Measurements from ENCODE around the gene SPEN. TPM values are rescaled to one million over a fixed set of nuclear protein-coding genes. Genes with fewer than 3 reads are reported as not detected.
A peak's percentile ranks its signal among the peaks of the same experiment; 100 is the strongest.
"Not testable (repeated sequence)": the region's sequence is repeated elsewhere in the genome, so short reads cannot be mapped to it uniquely, and the experiment has no call there.

SPEN gene
- total RNA-seq, 5 donors from 2014 or later (not counting 1 experiment from before 2014, with no cell fraction given) = 69.9 to 81.1 (median 72.1) TPM

DNA sequence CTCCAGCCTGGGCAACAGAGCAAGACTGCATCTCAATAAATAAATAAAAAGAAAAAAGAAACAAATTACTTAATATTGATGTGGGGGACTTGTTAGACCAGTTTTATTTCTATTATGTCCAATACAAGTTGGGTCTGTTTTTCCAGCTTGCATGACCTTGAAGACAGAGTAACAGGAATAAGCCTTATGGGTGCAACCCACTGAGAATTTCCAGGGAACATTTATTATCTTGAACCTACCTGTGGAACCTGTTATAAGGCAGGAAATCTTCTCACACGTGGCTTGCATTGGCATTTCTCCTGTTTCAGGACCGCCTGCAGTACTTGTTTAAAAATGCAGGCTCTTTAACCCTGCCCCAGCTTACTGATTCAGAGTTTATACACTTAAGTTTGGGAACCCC lies 64.4 kb downstream of the SPEN start:
- H3K36me3 ChIP-seq (ENCODE audit: control insufficient read depth in 2 of 2, extremely low read depth in 1 of 2, insufficient read depth in 1 of 2, low read length in 1 of 2) = peaks cover 0 to 51% of the 10 kb centered on the region in 2 donors
- no peaks in the 10 kb centered on the region for H3K9me3 Mint-ChIP-seq
- CTCF ChIA-PET = no interaction called here
- POLR2A ChIA-PET = no interaction called here
- H3K9me3 ChIP-seq = no peaks in the 10 kb centered on the region
- H3K27ac Mint-ChIP-seq = no peak overlapping the region
- H3K4me3 Mint-ChIP-seq = no peak overlapping the region
- H3K4me1 ChIP-seq (ENCODE audit: control insufficient read depth in 1 of 2, extremely low read depth in 1 of 2, insufficient read depth in 2 of 2, low read length in 2 of 2) = peaks cover 0 to 12% of the 10 kb centered on the region in 2 experiments
- H3K27me3 ChIP-seq (replicated peaks in 1 of 2; ENCODE audit: control insufficient read depth in 2 of 2, extremely low read depth in 1 of 2, insufficient read depth in 2 of 2, low read length in 1 of 2) = no peaks in the 10 kb centered on the region
- 83% methylated on average over 1 of the region's 2 CpGs for WGBS (ENCODE audit: insufficient coverage)
- no peak overlapping the region for H3K4me3 ChIP-seq (ENCODE audit: control insufficient read depth in 1 of 2, extremely low read depth in 1 of 2, low read length in 1 of 2)
- ATAC-seq (replicated peaks in 1 of 4) (no peak), DNase-seq (no peak)
- peaks cover 23 to 32% (median 25%) of the 10 kb centered on the region in 3 donors for H3K4me1 Mint-ChIP-seq
- no peaks in the 10 kb centered on the region for H3K27me3 Mint-ChIP-seq
- H3K36me3 Mint-ChIP-seq = peaks cover 44% of the 10 kb centered on the region
- H3K27ac ChIP-seq (ENCODE audit: low read length) = no peak overlapping the region

- H3K4me1 Mint-ChIP-seq = peaks cover 26 to 40% (median 32%) of the 10 kb centered on the region in 3 donors
- not testable (repeated sequence) for H3K4me3 ChIP-seq (ENCODE audit: control insufficient read depth in 1 of 2, extremely low read depth in 1 of 2, low read length in 1 of 2); DNase-seq; H3K4me3 Mint-ChIP-seq; H3K9me3 ChIP-seq; H3K27me3 ChIP-seq (replicated peaks in 1 of 2; ENCODE audit: control insufficient read depth in 2 of 2, extremely low read depth in 1 of 2, insufficient read depth in 2 of 2, low read length in 1 of 2); H3K27me3 Mint-ChIP-seq; H3K9me3 Mint-ChIP-seq; ATAC-seq (replicated peaks in 1 of 4); H3K27ac ChIP-seq (ENCODE audit: low read length)
- WGBS (ENCODE audit: insufficient coverage) = 100% methylated on average over 1 of the region's 3 CpGs
- H3K27ac Mint-ChIP-seq = peak overlapping the region in 1 of 2 donors; percentile 69
- Histone ChIP-seq H3K36me3 (ENCODE audit: control insufficient read depth in 2 of 2, extremely low read depth in 1 of 2, insufficient read depth in 1 of 2, low read length in 1 of 2) (peaks cover 0 to 59% of the 10 kb centered on the region in 2 donors), H3K4me1 (ENCODE audit: control insufficient read depth in 1 of 2, extremely low read depth in 1 of 2, insufficient read depth in 2 of 2, low read length in 2 of 2) (peaks cover 0 to 12% of the 10 kb centered on the region in 2 experiments)
- ChIA-PET POLR2A (interaction anchor here in 1 of 2 donors (0.5 kb wide), 1 partner anchor 119 kb away, joined by 7 read pairs; no protein-coding TSS in a partner anchor), CTCF (interaction anchor here in 1 of 2 donors (0.9 to 1.6 kb wide), 3 partner anchors 12 to 98 kb away, joined by 3 to 5 read pairs (median 3); no protein-coding TSS in a partner anchor)
- H3K36me3 Mint-ChIP-seq = peaks cover 52% of the 10 kb centered on the region
Measured at GRCh38 chr1:15913607-15914006, 66.1 kb downstream of the SPEN start.

DNA sequence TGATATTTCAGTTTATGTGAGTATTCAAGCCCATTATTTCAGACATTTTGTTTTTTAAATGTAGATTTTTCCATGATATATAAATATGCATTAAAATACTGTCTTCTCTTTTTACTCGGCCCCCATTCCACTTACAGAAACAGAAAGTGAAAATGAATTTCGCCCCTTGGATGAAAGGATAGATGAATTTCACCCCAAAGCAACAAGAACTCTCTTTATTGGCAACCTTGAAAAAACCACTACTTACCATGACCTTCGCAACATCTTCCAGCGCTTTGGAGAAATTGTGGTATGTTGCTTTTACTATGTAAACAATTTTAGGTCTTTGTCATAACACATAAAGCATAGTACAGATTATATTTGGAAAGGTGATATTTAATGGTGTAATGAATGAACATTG lies 68.5 kb downstream of the SPEN start:
- DNase-seq (peak in 1 of 35 experiments; percentile 50), ATAC-seq (replicated peaks in 1 of 4) (peak in 1 of 4 experiments; percentile 61)
- ChIA-PET POLR2A (no interaction called here), CTCF (interaction anchor here (0.7 to 1.2 kb wide), 4 partner anchors 84 to 103 kb away, joined by 3 to 7 read pairs (median 4); no protein-coding TSS in a partner anchor)
- Histone ChIP-seq H3K4me1 (ENCODE audit: control insufficient read depth in 1 of 2, extremely low read depth in 1 of 2, insufficient read depth in 2 of 2, low read length in 2 of 2) (peaks cover 0 to 12% of the 10 kb centered on the region in 2 experiments), H3K27ac (ENCODE audit: low read length) (peak overlapping the region; percentile 51), H3K9me3 (no peaks in the 10 kb centered on the region), H3K36me3 (ENCODE audit: control insufficient read depth in 2 of 2, extremely low read depth in 1 of 2, insufficient read depth in 1 of 2, low read length in 1 of 2) (peaks cover 0 to 52% of the 10 kb centered on the region in 2 donors), H3K27me3 (replicated peaks in 1 of 2; ENCODE audit: control insufficient read depth in 2 of 2, extremely low read depth in 1 of 2, insufficient read depth in 2 of 2, low read length in 1 of 2) (no peaks in the 10 kb centered on the region), H3K4me3 (ENCODE audit: control insufficient read depth in 1 of 2, extremely low read depth in 1 of 2, low read length in 1 of 2) (peak overlapping the region in 1 of 2 donors; percentile 9)
- Mint-ChIP-seq H3K4me3 (peak overlapping the region; percentile 39 to 72 (median 48)), H3K36me3 (peaks cover 50% of the 10 kb centered on the region), H3K27ac (peak overlapping the region; percentile 62 to 73), H3K4me1 (peaks cover 36 to 47% (median 42%) of the 10 kb centered on the region in 3 donors), H3K27me3 (no peaks in the 10 kb centered on the region), H3K9me3 (no peaks in the 10 kb centered on the region)
- WGBS (ENCODE audit: insufficient coverage) = no CpG with 5 or more reads among the region's 4 CpGs

GRCh38 chr1:15916417-15916816 lies 68.9 kb downstream of the SPEN start:
- ATAC-seq (replicated peaks in 1 of 4) (peak in 1 of 4 experiments; percentile 10), DNase-seq (peak in 1 of 35 experiments; percentile 8)
- peak overlapping the region; percentile 39 to 72 (median 48) for H3K4me3 Mint-ChIP-seq
- peaks cover 49% of the 10 kb centered on the region for H3K36me3 Mint-ChIP-seq
- peaks cover 36 to 44% (median 42%) of the 10 kb centered on the region in 3 donors for H3K4me1 Mint-ChIP-seq
- H3K27ac Mint-ChIP-seq = peak overlapping the region; percentile 62 to 73
- no peaks in the 10 kb centered on the region for H3K9me3 ChIP-seq
- H3K4me1 ChIP-seq (ENCODE audit: control insufficient read depth in 1 of 2, extremely low read depth in 1 of 2, insufficient read depth in 2 of 2, low read length in 2 of 2) = peaks cover 0 to 12% of the 10 kb centered on the region in 2 experiments
- WGBS (ENCODE audit: insufficient coverage) = no CpG with 5 or more reads among the region's 4 CpGs
- peak overlapping the region in 1 of 2 donors; percentile 9 for H3K4me3 ChIP-seq (ENCODE audit: control insufficient read depth in 1 of 2, extremely low read depth in 1 of 2, low read length in 1 of 2)
- H3K36me3 ChIP-seq (ENCODE audit: control insufficient read depth in 2 of 2, extremely low read depth in 1 of 2, insufficient read depth in 1 of 2, low read length in 1 of 2) = peaks cover 0 to 52% of the 10 kb centered on the region in 2 donors
- ChIA-PET CTCF (interaction anchor here (0.7 to 1.2 kb wide), 4 partner anchors 85 to 102 kb away, joined by 3 to 7 read pairs (median 4); no protein-coding TSS in a partner anchor), POLR2A (no interaction called here)
- H3K9me3 Mint-ChIP-seq = no peaks in the 10 kb centered on the region
- H3K27me3 ChIP-seq (replicated peaks in 1 of 2; ENCODE audit: control insufficient read depth in 2 of 2, extremely low read depth in 1 of 2, insufficient read depth in 2 of 2, low read length in 1 of 2) = no peaks in the 10 kb centered on the region
- H3K27ac ChIP-seq (ENCODE audit: low read length) = no peak overlapping the region
- H3K27me3 Mint-ChIP-seq = no peaks in the 10 kb centered on the region

DNA sequence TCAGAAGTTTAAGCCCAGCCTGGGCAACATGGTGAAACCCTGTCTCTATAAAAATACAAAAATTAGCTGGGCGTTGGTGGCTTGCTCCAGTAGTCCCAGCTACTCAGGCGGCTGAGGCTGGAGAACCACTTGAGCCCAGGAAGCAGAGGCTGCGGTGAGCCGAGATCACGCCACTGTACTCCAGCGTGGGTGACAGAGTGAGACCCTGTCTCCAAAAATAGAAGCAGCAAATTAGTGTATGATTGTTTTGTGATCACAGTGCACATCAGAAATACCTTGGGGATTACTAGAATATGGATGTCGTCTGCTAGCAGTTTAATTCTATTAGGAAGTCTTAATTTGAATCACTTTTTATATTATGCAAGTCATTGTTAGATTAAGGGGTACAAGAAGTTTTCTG lies 69.4 kb downstream of the SPEN start:
- Mint-ChIP-seq H3K27ac (peak overlapping the region; percentile 49 to 63), H3K36me3 (peaks cover 52% of the 10 kb centered on the region), H3K9me3 (no peaks in the 10 kb centered on the region), H3K4me3 (peak overlapping the region; percentile 39 to 55 (median 48)), H3K4me1 (peaks cover 36 to 44% (median 42%) of the 10 kb centered on the region in 3 donors), H3K27me3 (no peaks in the 10 kb centered on the region)
- Histone ChIP-seq H3K27me3 (replicated peaks in 1 of 2; ENCODE audit: control insufficient read depth in 2 of 2, extremely low read depth in 1 of 2, insufficient read depth in 2 of 2, low read length in 1 of 2) (no peaks in the 10 kb centered on the region), H3K4me1 (ENCODE audit: control insufficient read depth in 1 of 2, extremely low read depth in 1 of 2, insufficient read depth in 2 of 2, low read length in 2 of 2) (peaks cover 0 to 12% of the 10 kb centered on the region in 2 experiments), H3K27ac (ENCODE audit: low read length) (no peak overlapping the region), H3K36me3 (ENCODE audit: control insufficient read depth in 2 of 2, extremely low read depth in 1 of 2, insufficient read depth in 1 of 2, low read length in 1 of 2) (peaks cover 0 to 51% of the 10 kb centered on the region in 2 donors), H3K4me3 (ENCODE audit: control insufficient read depth in 1 of 2, extremely low read depth in 1 of 2, low read length in 1 of 2) (no peak overlapping the region), H3K9me3 (no peaks in the 10 kb centered on the region)
- POLR2A ChIA-PET = interaction anchor here in 1 of 2 donors (0.5 kb wide), 1 partner anchor 258 kb away, joined by 6 read pairs; no protein-coding TSS in a partner anchor
- CTCF ChIA-PET = interaction anchor here in 1 of 2 donors (0.8 to 1.2 kb wide), 3 partner anchors 32 to 102 kb away, joined by 3 to 4 read pairs (median 4); no protein-coding TSS in a partner anchor
- ATAC-seq (replicated peaks in 1 of 4) (no peak), DNase-seq (no peak)
- WGBS (ENCODE audit: insufficient coverage) = 73% methylated on average over 4 of the region's 7 CpGs

GRCh38 chr1:15918962-15919715 lies 71.6 kb downstream of the SPEN start:
- ChIA-PET CTCF (no interaction called here), POLR2A (no interaction called here)
- H3K9me3 Mint-ChIP-seq = no peaks in the 10 kb centered on the region
- peak overlapping the region; percentile 50 to 71 for H3K27ac Mint-ChIP-seq
- H3K4me3 Mint-ChIP-seq = peak overlapping the region in 1 of 3 donors; percentile 6
- no peaks in the 10 kb centered on the region for H3K27me3 Mint-ChIP-seq
- Histone ChIP-seq H3K4me1 (ENCODE audit: control insufficient read depth in 1 of 2, extremely low read depth in 1 of 2, insufficient read depth in 2 of 2, low read length in 2 of 2) (peaks cover 0 to 12% of the 10 kb centered on the region in 2 experiments), H3K36me3 (ENCODE audit: control insufficient read depth in 2 of 2, extremely low read depth in 1 of 2, insufficient read depth in 1 of 2, low read length in 1 of 2) (peaks cover 0 to 51% of the 10 kb centered on the region in 2 donors), H3K9me3 (no peaks in the 10 kb centered on the region), H3K27ac (ENCODE audit: low read length) (no peak overlapping the region), H3K4me3 (ENCODE audit: control insufficient read depth in 1 of 2, extremely low read depth in 1 of 2, low read length in 1 of 2) (no peak overlapping the region), H3K27me3 (replicated peaks in 1 of 2; ENCODE audit: control insufficient read depth in 2 of 2, extremely low read depth in 1 of 2, insufficient read depth in 2 of 2, low read length in 1 of 2) (no peaks in the 10 kb centered on the region)
- peaks cover 36 to 42% (median 40%) of the 10 kb centered on the region in 3 donors for H3K4me1 Mint-ChIP-seq
- WGBS (ENCODE audit: insufficient coverage) = 0% methylated on average over 3 of the region's 11 CpGs
- ATAC-seq (replicated peaks in 1 of 4) (peak; percentile 59 to 98 (median 89)), DNase-seq (peak in 17 of 35 experiments; percentile 7 to 62 (median 18))
- H3K36me3 Mint-ChIP-seq = peaks cover 51% of the 10 kb centered on the region
